SK-N-SH treated with all-trans-retinoic acid at 6 μM for 48 hours (cell line): ENCODE measurements around the gene FRMD4B.

Experiments
- GLIS3 ChIP-seq: fragments of 250-450 bp; sonication (Bioruptor Pico); IDR thresholded peaks from 2 replicates; pipeline ENCODE4 v1.5.0; 2020; ENCODE audit warnings: mild to moderate bottlenecking, moderate library complexity
- ZC3H10 ChIP-seq: fragments of 250-450 bp; sonication (Bioruptor Pico); IDR thresholded peaks from 2 replicates; pipeline ENCODE4 v1.5.1; 2021; ENCODE audit warnings: mild to moderate bottlenecking, moderate library complexity
- ZFP3 ChIP-seq: fragments of 250-450 bp; sonication (Bioruptor Pico); IDR thresholded peaks from 2 replicates; pipeline ENCODE4 v1.5.0; 2020; ENCODE audit warnings: mild to moderate bottlenecking, moderate library complexity
- ZFP30 ChIP-seq: fragments of 450-650 bp; formaldehyde crosslinking; IDR thresholded peaks from 2 replicates; pipeline ENCODE4 v1.5.0; 2022; ENCODE audit warnings: mild to moderate bottlenecking, moderate library complexity
- ZNF565 ChIP-seq: fragments of 450-650 bp; formaldehyde crosslinking; conservative IDR thresholded peaks from 2 replicates; pipeline ENCODE4 v1.5.0; 2020; ENCODE audit warnings: low read depth, mild to moderate bottlenecking, moderate library complexity

- TF ChIP-seq ZFP30, result no peak
- TF ChIP-seq GLIS3 (CRISPR knock-in tag), result no peak
- TF ChIP-seq ZFP3, result no peak
- no peak for TF ChIP-seq ZNF565 (CRISPR knock-in tag)
- TF ChIP-seq ZC3H10, result no peak
Measured at GRCh38 chr3:69343875-69344274, 42.0 kb downstream of the FRMD4B start.
